Neural progenitor cell (in vitro differentiated cells): Measurements from ENCODE around the gene TMCC1.

ENCODE experiments used
- EZH2phosphoT487 ChIP-seq: fragments of 200-600 bp; sonication (generic); IDR thresholded peaks from 2 replicates; pipeline ENCODE4 v1.6.1; 2017; ENCODE audit warnings: antibody characterized with exemption
- TF ChIP-seq, protein P1 (sequence below): fragments of 200-600 bp; sonication (generic); IDR thresholded peaks from 2 replicates; pipeline ENCODE4 v1.5.1; 2017; ENCODE audit warnings: antibody characterized with exemption, mild to moderate bottlenecking

DNA sequence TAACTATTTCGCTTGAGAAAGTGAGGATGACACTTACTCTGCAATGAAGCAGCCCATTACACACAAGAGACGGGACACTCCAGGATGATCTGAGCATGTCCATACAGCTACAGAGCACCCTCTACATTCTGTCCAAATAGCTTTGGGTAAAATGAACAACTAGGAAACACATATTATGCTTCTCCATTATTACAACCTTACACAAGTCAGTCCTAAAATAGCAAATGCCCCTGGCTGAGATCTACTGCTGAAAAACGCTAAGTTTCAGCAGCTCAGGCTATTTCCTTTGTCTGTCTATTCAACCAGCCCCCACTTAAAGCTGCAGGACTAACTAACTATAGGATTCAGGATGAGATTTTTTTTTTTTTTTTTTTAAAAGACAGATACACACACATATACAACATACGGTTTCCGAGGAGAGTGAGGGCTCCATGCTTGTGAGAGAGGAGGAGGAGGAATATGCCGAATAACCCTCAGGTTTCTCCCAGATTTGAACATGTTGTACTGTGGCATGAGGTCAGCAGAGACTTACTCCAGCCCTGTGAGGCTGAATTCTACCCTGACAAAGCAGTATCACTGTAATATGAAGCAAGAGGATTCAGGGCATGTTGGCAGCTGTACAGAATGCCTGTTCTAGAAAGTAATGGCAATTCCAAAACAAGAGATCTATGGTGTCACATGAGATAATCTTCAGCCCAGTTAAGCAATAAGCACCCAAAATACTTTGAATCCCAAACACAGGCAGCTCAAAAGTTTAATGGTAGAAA lies 169.8 kb downstream of the TMCC1 start:
- no peak for TF ChIP-seq EZH2phosphoT487
- TF ChIP-seq, protein P1, sequence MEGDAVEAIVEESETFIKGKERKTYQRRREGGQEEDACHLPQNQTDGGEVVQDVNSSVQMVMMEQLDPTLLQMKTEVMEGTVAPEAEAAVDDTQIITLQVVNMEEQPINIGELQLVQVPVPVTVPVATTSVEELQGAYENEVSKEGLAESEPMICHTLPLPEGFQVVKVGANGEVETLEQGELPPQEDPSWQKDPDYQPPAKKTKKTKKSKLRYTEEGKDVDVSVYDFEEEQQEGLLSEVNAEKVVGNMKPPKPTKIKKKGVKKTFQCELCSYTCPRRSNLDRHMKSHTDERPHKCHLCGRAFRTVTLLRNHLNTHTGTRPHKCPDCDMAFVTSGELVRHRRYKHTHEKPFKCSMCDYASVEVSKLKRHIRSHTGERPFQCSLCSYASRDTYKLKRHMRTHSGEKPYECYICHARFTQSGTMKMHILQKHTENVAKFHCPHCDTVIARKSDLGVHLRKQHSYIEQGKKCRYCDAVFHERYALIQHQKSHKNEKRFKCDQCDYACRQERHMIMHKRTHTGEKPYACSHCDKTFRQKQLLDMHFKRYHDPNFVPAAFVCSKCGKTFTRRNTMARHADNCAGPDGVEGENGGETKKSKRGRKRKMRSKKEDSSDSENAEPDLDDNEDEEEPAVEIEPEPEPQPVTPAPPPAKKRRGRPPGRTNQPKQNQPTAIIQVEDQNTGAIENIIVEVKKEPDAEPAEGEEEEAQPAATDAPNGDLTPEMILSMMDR, result no peak
